Measurements from ENCODE around the gene DPYSL5.

DNA sequence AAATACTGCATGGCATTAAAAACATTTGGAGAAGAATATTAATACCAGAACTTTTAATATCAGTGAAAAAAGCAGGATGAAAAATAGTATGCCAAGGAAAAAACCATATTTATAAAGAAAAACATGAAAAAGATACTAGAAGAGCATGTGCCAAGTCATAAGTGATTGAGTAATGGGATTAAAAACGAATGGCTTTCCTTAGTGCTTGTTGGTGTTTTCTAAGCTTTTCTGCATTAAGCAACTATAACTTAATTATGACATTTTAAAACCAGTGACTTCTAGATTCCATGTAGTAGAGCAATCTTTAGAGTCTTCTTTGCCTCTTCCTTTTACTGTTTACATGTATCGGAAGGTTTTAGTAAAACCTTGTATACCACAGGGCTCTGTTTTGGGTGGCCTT lies 129.1 kb downstream of the DPYSL5 start:
- TF ChIP-seq, protein P1, sequence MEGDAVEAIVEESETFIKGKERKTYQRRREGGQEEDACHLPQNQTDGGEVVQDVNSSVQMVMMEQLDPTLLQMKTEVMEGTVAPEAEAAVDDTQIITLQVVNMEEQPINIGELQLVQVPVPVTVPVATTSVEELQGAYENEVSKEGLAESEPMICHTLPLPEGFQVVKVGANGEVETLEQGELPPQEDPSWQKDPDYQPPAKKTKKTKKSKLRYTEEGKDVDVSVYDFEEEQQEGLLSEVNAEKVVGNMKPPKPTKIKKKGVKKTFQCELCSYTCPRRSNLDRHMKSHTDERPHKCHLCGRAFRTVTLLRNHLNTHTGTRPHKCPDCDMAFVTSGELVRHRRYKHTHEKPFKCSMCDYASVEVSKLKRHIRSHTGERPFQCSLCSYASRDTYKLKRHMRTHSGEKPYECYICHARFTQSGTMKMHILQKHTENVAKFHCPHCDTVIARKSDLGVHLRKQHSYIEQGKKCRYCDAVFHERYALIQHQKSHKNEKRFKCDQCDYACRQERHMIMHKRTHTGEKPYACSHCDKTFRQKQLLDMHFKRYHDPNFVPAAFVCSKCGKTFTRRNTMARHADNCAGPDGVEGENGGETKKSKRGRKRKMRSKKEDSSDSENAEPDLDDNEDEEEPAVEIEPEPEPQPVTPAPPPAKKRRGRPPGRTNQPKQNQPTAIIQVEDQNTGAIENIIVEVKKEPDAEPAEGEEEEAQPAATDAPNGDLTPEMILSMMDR (IDR thresholded peaks at IDR 0.05; ENCODE audit: control extremely low read depth in 1 of 3, insufficient read depth in 1 of 3, low read depth in 1 of 3, low read length in 3 of 3) = no peak
- TF ChIP-seq POLR2A (IDR thresholded peaks at IDR 0.05; ENCODE audit: control extremely low read depth in 1 of 2, low read depth in 2 of 2, low read length in 2 of 2) = no peak
- TF ChIP-seq EZH2 (IDR thresholded peaks at IDR 0.05; ENCODE audit: low read depth, low read length, severe bottlenecking) = no peak
- TF ChIP-seq JUND (IDR thresholded peaks at IDR 0.05; ENCODE audit: low read length) = no peak
- TF ChIP-seq KDM5A (IDR thresholded peaks at IDR 0.05; ENCODE audit: low read length) = no peak
- no peak for TF ChIP-seq CREB1 (IDR thresholded peaks at IDR 0.05)
- TF ChIP-seq CHD1 (IDR thresholded peaks at IDR 0.05; ENCODE audit: low read depth, low read length) = no peak
- no peak for TF ChIP-seq TAF1 (IDR thresholded peaks at IDR 0.05; ENCODE audit: low read depth, low read length)
